HG03025 (cell line): ENCODE results near the gene ATP2A3.
"Not testable (repeated sequence)": the region's sequence is repeated elsewhere in the genome, so short reads cannot be mapped to it uniquely, and the experiment has no call there.

Experiments used
- ATAC-seq: cut with Tn5 transposase; IDR thresholded peaks from one replicate; pipeline ENCODE4 v1.9.1; 2021; ENCODE audit warnings: mild to moderate bottlenecking, moderate library complexity; ENCODE audit not compliant: unreplicated experiment, low FRiP score

Gene ATP2A3

DNA sequence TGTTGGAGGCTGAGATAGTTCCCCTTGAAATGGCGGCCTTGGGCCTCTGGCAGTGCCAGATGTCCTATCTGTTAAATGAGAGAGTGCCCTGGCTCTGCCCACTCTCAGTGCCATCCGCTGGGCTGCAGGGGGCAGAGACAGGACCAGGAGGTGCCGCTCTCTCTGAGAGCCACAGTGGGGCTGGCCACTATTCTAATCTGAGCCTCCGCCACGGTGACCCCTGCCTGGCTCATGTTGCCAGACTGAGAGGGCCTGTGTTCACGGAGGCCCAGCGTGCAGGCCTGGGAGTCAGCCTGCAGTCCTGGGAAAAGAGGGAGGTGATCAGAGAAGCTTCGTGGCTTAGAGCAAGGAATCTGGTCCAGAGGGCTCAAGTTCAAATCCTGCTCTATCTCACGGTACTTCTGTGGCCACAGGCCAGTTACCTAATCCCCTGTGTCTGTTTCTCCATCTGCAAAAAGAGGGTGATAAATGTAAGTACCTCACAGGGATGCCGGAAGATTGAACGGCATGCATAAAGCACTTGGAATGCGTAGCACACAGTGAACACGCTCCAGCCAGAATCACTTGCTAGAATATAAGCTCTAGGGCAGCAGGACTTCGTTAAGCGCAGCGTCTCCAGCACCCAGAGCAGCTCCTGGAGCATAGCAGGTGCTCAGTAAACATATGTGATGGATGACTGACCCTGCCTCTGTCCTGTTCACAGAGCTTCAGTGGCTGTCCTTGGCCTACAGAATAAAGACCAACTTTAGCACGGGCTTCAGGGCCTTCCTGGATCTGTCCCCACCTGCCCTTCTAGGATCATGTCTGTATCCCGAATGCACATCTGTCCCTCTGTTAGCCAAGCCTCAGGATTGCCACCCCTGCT lies 6.3 kb downstream of the ATP2A3 start:
- no peak for ATAC-seq

DNA sequence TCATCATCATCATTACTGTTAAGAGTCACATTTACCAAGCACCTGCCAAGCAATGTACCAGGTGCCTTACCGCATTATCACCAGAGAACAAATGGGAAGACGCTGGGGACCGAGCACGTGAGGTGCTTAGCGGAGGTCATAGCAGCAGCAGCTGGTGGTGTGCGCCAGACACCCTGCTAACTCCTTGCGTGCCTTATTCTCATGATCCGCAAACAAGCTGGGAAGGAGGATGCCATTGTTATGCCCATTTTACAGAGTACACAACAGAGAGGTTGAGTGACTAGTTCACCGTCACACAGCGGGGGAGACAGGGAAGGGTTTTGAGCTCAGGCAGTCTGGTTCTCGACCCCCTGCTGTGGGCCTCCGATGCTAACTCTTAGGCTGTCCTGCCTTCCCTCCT lies 7.3 kb downstream of the ATP2A3 start:
- no peak for ATAC-seq

DNA sequence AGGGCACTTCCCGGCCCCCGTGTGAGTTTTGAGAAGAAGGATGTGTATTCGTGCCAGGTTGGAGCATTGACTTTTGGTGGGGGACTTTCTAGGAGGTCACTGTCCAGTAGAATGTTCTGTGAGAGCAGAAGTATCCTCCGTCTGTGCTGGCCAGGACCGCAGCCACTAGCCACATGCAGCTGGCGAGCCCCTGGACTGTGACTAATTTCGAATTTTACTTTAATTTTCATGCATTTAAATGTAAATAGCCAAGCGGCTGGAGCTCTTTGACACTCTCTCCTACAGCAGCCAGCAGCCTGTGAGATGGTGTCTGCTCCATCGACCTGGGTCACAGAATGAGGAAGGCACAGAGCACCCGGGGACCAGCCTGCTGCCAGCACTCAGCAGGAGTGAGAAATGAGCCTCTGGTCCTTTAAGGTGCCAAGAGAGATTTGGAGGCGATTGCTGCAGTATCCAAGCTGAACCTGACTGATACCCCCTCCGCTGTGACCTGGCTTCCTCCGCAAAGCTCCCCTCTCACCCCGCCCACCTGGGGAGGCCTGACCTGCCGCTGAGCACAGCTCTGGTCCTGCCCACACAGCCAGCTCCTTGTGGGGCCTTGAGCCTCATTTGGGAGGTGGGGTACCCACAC lies 7.8 kb downstream of the ATP2A3 start:
- ATAC-seq = no peak

DNA sequence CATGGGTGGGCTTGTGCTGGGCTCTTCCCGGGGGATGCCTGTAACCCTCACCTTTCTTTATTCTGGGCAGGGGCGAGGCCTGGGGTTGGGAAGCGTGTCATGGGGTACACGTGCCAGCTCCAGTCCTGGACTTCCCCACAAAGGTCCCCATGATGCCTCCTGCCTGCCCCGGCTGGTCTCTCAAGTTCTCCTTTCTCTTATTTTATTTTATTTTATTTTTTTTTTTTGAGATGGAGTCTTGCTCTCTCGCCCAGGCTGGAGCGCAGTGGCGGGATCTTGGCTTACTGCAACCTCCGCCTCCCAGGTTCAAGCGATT lies 8.6 kb downstream of the ATP2A3 start:
- no peak for ATAC-seq

DNA sequence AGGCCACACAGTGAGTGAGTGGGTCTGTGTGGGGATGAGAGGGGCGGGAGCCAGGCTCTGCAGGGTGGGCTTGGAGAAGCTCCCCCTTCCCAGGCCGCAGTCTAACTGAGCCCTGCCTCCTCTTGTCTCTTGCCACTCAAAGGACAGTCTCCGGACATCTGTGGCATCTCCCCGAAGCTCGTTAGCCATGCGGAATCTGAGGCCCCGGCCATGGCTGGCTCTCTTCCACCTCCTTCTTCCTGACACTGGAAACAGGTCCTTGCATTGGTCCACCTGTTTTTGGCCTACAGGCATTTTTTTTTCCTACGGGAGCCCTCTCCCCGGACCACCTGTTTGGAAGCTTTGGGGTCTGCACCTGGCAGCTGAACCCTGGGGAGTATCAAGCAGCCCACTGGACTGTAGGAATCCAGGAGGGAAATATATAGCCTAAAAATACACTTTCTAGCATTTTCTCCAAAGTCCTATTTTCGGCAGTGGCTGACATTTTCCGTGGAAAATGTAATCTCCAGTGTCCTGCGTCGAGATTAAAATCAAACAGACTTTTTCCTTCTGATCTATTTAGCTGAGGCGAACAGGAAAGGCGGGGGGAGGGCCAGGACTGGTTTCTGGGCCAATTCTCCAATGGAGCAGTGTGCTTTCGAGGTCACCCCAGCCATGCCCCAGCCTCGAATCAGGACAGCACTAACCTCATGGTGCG lies 9.1 kb downstream of the ATP2A3 start:
- ATAC-seq = no peak

DNA sequence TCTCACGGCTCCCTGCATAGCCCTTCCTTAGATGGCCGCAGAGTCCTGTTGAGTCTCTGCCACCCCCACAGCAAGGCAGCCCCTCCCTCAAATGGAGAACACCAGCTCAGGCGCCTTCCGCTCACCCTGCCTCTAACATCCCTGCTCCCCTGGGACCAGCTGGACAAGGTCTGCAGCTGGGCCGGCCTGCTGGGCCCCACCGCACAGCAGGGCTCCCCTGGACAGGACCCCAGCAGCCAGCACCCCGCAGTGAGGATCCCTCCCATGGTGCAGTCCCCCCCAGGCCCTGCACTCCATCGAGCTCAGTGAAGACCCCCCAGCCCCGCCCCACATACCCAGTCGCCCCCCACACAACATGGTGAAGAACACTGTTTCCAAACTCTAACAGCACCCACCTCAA lies 10.2 kb downstream of the ATP2A3 start:
- no peak for ATAC-seq

DNA sequence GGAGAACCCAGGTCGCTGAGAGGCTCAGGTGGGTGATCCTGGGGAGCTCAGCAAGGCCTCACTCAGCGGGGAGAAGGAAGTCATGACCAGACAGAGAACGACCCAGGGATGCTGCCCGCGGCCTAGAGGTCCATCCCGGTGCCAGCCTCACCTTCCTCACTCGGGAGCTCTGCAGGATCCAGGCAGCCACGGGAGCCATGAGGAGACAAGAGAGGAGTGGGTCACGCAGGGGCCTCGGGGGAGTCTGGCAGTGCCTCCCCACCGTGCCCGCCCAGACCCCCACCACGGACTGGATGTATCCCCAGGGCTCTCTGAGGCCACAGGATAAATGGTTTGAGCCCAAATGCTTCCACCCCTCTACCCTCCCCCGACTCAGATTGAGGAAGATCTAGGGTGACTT lies 10.7 kb downstream of the ATP2A3 start:
- no peak for ATAC-seq

DNA sequence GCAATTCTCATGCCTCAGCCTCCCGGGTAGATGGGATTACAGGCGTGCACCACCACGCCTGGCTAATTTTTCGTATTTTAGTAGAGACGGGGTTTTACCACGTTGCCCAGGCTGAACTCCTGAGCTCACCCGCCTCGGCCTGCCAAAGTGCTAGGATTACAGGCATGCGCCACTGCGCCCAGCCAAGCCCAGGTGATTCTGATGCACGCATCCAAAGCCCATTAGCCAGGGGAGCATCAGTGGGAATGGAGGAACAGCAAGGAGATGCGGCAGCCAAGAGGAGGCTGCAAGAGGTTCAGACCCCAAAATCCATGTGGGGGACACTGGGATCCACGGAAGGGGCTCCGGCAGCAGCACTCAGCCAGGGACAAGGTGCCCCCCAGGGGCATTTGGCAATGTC lies 12.1 kb downstream of the ATP2A3 start:
- no peak for ATAC-seq

DNA sequence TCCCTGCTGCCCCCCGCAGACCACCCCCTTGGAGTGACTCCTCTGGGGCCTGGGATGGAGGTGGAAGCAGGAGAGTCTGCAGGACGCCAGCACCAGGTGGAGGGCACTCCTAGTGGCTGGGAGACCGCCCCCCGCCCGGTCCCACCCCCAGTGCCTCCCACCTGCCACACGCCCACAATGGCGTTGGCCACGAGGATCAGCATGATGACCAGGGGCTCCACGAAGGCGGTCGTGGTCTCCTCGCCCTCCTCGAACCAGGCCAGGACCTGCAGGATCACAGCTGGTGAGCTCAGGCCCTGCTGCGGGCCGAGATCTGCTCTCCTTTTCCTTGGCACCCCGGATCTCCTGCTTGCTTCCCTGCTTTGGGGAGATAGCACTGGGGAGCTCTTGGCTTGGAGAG lies 12.8 kb downstream of the ATP2A3 start:
- no peak for ATAC-seq

DNA sequence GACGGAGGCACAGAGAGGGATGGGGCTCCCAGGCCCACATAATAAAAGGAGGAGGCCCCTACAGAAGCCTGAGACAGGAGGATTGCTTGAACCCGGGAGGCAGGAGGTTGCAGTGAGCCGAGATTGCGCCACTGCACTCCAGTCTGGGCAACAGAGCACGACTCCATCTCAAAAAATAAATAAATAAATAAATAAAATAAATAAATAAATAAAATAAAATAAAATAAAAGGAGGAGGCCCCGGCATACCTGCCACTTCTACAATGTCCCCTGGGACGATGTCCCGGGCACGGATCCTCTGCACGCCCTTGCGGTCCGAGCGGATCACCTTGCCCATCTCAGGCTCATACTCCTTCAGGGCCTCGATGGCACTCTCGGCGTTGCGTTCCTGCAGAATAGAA lies 13.2 kb downstream of the ATP2A3 start:
- ATAC-seq = no peak

DNA sequence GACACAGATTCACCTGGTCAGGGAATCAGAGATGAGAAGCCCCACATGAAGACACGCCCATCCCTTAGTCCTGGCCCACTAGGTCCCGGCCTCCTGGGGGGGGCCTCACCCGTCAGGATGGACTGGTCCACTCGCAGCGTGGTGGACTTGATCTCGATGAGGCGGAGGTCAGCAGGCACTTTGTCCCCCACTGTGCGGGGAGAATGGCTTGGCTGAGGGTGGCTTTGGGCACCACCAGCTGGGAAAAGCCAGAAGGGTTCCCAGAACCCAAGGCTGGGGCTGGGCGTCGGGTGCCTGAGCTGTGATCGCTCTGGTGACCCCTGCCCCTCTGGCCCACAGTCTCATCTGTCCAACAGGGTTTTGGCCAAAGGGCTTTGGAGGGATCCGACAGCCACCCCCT lies 13.7 kb downstream of the ATP2A3 start:
- ATAC-seq = no peak

DNA sequence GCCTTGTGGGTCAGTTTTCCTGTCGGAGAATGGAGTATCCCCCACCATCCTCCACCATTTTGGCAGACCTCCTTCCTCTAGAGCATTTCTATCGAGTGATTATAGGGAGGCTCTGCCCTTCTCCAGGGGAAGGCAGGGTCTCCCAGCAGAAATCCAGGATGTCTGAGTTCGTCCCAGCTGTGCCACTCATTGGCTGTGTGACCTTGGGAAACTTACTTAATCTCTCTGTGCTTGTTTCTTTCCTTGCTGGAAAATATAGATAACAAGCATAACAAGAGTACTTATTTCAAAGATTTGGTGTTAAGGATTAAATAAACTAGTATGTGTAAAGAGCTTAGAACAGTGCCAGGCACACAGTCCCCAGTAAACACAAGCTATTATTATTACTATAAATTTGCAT lies 14.8 kb downstream of the ATP2A3 start:
- no peak for ATAC-seq

DNA sequence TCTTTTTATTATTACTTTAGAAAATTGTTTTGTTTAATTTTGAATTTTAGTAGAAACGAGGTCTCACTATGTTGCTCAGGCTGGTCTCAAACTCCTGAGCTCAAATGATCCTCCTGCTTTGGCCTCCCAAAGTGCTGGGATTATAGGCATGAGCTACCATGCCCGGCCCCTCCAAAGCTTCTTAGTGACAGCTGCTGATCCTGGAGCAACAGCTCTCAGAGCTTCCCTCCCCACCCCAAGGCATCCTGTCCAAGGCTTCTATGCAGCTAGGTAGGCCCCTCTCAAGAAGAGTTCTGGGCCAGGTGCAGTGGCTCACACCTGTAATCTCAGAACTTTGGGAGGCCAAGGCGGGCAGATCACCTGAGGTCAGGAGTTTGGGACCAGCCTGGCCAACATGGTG lies 15.7 kb downstream of the ATP2A3 start:
- ATAC-seq = not testable (repeated sequence)

DNA sequence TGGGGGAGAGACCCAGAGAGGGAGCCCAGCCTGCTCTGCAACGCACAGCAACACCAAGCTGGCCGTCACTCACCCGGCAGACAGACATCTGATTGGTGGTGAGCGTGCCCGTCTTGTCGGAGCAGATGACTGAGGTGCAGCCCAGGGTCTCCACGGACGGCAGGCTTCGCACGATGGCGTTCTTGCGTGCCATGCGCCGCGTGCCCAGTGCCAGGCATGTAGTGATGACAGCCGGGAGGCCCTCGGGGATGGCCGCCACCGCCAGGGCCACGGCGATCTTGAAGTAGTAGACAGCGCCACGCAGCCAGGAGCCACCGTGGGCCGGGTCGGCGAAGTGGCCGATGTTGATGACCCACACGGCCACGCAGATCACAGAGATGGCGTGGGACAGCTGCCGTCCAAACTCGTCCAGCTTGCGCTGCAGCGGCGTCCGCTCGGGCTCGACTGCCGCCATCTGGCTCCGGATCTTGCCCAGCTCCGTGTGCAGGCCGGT lies 16.9 kb downstream of the ATP2A3 start:
- ATAC-seq = no peak

DNA sequence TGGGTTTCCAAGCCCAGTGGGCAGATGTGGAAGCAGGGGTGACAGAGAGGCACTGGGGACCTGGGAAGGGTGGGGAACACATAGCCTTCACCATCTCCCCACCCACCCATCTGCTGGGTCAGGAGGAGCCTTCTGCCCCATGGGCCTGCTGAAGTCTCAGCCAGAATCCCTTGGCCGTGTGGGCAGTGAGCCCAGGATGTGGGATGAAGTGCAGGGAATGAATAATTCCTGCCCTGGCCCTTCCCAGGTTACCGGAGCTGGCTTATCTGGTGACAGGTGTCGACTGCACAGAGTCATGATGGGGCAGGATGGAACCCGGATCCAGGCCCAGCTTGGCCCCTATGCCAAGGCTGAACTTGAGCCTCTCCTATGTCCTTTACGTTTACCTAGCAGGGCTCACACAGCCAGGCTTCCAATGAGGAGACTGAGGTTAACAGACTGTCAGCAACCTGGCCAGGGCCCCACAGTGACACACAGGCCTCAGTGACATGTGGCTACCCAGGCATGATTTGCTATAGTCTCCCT lies 17.5 kb downstream of the ATP2A3 start:
- no peak for ATAC-seq

DNA sequence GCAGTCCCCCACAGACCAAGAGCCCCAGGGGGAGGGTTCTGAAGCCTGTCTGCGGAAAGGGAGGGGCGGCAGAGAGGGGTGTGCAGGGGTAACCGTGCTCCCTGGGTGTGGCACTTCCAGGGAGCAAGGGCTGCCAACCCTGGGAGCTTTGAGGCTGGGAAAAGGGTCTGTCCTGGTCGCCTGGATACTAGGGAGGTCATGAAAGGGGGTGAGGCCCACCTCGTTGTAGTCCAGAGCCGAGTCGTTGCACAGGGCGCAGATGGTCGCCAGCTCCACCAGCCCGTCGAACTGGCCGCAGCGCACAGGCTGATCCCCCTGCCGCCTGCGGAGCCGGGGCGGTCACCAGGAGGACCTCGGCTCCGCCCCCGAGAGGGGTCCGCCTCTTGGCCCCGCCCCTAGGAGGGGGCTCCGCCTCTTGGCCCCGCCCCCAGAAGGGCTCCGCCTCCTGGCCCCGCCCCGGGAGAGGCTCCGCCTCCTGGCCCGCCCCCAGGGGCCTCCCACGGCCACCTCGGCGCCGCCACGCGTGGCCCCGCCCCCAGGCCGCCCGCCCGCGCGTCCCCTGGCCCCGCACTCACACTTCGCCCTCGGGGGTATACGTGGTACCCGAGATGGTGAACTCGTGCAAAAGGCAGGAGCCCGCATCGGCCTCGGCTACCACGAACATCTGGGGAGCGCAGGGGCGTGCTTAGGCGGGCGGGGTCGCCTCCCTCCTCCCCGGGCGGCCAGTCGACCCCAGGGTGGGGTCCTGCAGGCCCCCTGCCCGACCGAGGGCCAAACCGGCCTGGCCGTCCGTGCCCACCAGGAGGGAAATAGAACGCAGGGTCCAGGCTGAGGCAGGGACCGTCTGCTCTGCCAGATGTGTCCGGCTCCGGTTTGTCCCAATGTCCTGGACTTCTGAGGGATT lies 19.5 kb downstream of the ATP2A3 start:
- ATAC-seq = no peak

DNA sequence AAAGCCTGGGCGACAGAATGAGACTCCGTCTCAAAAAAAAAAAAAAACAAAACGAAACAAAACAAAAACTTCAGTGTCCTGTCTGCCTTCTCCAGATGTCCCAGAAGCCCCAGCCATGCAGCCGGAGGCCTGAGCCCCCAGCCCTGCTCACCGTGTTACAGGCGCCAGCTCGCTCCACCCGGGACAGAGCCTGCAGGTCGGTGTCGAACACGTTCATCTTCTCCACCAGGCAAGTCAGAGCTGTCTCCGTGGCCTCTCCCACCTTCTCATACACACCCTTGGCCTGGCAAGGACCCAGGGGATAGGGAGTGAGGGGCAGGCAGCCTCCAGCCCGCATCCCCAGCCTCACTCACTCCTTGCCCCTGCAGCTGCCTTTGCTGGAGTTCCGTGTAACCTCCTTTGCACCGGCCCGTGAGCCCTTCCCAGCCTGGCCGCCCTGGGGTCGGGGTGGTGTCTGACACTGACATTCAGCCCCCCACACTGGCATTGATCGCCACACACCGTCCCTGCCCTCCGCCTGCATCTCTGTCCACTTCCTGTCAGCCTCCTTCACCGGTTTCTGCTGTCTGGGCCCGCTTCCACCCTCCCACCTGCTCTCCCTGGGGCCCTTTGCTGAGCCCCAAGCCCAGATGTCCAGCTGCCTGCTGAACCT lies 20.9 kb downstream of the ATP2A3 start:
- ATAC-seq = no peak

DNA sequence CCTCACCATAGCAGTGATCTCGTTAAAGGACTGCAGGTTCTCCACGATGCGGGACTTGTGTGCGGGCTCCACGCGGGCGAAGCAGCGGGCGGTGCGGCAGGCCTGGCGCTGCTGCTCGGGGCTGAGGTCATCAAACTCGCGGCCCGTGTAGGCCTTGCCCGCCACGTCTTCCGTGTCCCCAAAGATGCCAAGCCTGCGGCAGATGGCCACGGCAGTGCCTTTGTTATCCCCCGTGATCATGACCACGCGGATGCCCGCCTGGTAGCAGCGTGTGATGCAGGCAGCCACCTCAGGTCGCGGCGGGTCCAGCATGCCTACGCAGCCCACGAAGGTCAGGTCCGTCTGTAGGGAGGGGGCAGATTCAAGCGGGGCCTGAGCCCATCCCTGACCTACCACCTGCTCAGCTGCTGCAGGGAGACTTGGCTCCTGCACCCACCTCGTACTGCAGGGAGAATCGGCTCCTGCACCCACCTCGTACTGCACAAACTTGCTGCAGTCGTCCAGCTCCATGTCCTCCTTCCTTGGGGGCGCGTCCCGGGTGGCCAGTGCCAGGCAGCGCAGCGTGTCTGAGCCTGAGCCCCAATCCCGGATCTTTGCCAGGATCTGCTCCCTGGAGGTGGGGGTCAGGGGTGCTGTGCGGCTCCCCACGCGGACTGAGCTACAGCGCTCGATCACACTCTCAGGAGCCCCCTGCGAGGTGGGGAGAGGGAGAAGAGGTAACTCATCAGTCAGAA lies 23.1 kb downstream of the ATP2A3 start:
- ATAC-seq = no peak

DNA sequence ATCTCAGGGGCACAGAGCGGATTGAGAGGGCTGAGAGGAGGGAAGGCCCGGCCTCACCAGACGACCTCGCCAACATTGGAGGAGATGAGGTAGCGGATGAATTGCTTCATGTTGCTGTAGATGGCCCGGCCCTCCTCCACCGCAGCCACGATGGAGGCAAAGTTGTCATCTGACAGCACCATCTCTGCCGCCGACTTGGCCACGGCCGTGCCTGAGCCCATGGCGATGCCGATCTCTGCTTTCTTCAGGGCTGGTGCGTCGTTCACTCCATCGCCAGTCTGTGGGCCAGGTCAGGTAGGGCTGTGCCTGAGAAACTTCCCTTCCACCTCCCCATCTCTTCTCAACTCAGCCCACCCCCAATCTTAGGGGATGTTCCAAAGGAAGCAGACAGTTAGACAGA lies 26.9 kb downstream of the ATP2A3 start:
- ATAC-seq = no peak
